GM18505 (cell line): ENCODE data around the gene APLNR.

Experiments
- ATAC-seq: cut with Tn5 transposase; IDR thresholded peaks from one replicate; pipeline ENCODE4 v1.9.1; 2021; ENCODE audit not compliant: unreplicated experiment
- POLR2A ChIP-seq: IDR thresholded peaks from 4 replicates; pipeline ENCODE4 v1.6.1; 2011; ENCODE audit warnings: borderline replicate concordance; ENCODE audit not compliant: insufficient read depth, insufficient read length; ENCODE audit errors: extremely low read depth

Gene APLNR

GRCh38 chr11:57240757-57241156, 3.7 kb upstream of the APLNR start:
- ATAC-seq = no peak

GRCh38 chr11:57240007-57240406, 3.0 kb upstream of the APLNR start:
- ATAC-seq = no peak
- TF ChIP-seq POLR2A = no peak

More at GRCh38 chr11:57240757-57241156, 3.7 kb upstream of the APLNR start:
- no peak for TF ChIP-seq POLR2A

- no peak for ATAC-seq
- TF ChIP-seq POLR2A = no peak
Observed at GRCh38 chr11:57239348-57239747, 2.3 kb upstream of the APLNR start.

- ATAC-seq = no peak
- TF ChIP-seq POLR2A = no peak
Observed at GRCh38 chr11:57235761-57236703, 1.0 kb downstream of the APLNR start.

GRCh38 chr11:57233702-57234101, 3.3 kb downstream of the APLNR start:
- ATAC-seq = no peak
- no peak for TF ChIP-seq POLR2A

- no peak for TF ChIP-seq POLR2A
- no peak for ATAC-seq
Observed at GRCh38 chr11:57231539-57232253, 5.4 kb downstream of the APLNR start.

GRCh38 chr11:57230791-57231538, 6.1 kb downstream of the APLNR start:
- no peak for TF ChIP-seq POLR2A
- no peak for ATAC-seq

- ATAC-seq = no peak
- no peak for TF ChIP-seq POLR2A
Observed at GRCh38 chr11:57230316-57230715, 6.7 kb downstream of the APLNR start.

GRCh38 chr11:57228600-57228999, 8.4 kb downstream of the APLNR start:
- no peak for TF ChIP-seq POLR2A
- ATAC-seq = no peak

GRCh38 chr11:57224537-57224936, 12.5 kb downstream of the APLNR start:
- no peak for TF ChIP-seq POLR2A
- no peak for ATAC-seq

- TF ChIP-seq POLR2A = no peak
- no peak for ATAC-seq
Observed at GRCh38 chr11:57224128-57224527, 12.9 kb downstream of the APLNR start.

- no peak for TF ChIP-seq POLR2A
Observed at GRCh38 chr11:57223601-57224000, 13.4 kb downstream of the APLNR start.

GRCh38 chr11:57222239-57222638, 14.8 kb downstream of the APLNR start:
- ATAC-seq = no peak
- TF ChIP-seq POLR2A = no peak

More at GRCh38 chr11:57223601-57224000, 13.4 kb downstream of the APLNR start:
- ATAC-seq = no peak
